MM.1S (cell line): ENCODE measurements around the gene KIRREL3.

Source experiments
- DNase-seq: peaks from one replicate; pipeline ENCODE4 v3.0.0-alpha.2; 2015
- H2AFZ ChIP-seq: fragments of 300-600 bp; sonication (generic); 2 replicates; pipeline ENCODE4 v1.6.0; 2016; ENCODE audit warnings: antibody characterized with exemption, low read length
- H3F3A ChIP-seq: fragments of 300-600 bp; sonication (generic); 2 replicates; pipeline ENCODE4 v1.6.1; 2016; ENCODE audit warnings: mild to moderate bottlenecking, antibody characterized with exemption, low read length, moderate library complexity, mixed read lengths; ENCODE audit not compliant: insufficient read depth
- H3K27ac ChIP-seq: fragments of 300-600 bp; sonication (generic); 2 replicates; pipeline ENCODE4 v1.5.1; 2016; ENCODE audit warnings: mild to moderate bottlenecking, low read length
- H3K27me3 ChIP-seq: fragments of 300-600 bp; sonication (generic); replicated peaks from 2 replicates; pipeline ENCODE4 v1.6.0; 2016; ENCODE audit warnings: low read length; ENCODE audit not compliant: insufficient read depth
- H3K36me3 ChIP-seq: fragments of 300-600 bp; sonication (generic); replicated peaks from 2 replicates; pipeline ENCODE4 v1.6.1; 2016; ENCODE audit warnings: mild to moderate bottlenecking, low read length, mixed read lengths; ENCODE audit not compliant: insufficient read depth
- H3K4me1 ChIP-seq: fragments of 300-600 bp; sonication (generic); 2 replicates; pipeline ENCODE4 v1.6.1; 2016; ENCODE audit warnings: low read length, mixed read lengths
- H3K4me2 ChIP-seq: fragments of 300-600 bp; sonication (generic); 2 replicates; pipeline ENCODE4 v1.6.0; 2016; ENCODE audit warnings: low read depth, low read length
- H3K4me3 ChIP-seq: fragments of 300-600 bp; sonication (generic); 2 replicates; pipeline ENCODE4 v1.5.1; 2016; ENCODE audit warnings: low read length, mixed read lengths
- H3K79me2 ChIP-seq: fragments of 300-600 bp; sonication (generic); 2 replicates; pipeline ENCODE4 v1.6.1; 2016; ENCODE audit warnings: mixed run types, low read length, mixed read lengths
- H3K9ac ChIP-seq: fragments of 300-600 bp; sonication (generic); 2 replicates; pipeline ENCODE4 v1.6.1; 2016; ENCODE audit warnings: low read length, mixed read lengths
- H3K9me2 ChIP-seq: fragments of 300-600 bp; sonication (generic); replicated peaks from 2 replicates; pipeline ENCODE4 v1.6.1; 2016; ENCODE audit warnings: mild to moderate bottlenecking, low read length, mixed read lengths; ENCODE audit not compliant: insufficient read depth
- H3K9me3 ChIP-seq: fragments of 300-600 bp; sonication (generic); replicated peaks from 2 replicates; pipeline ENCODE4 v1.6.1; 2016; ENCODE audit warnings: mild to moderate bottlenecking, low read length, mixed read lengths; ENCODE audit not compliant: insufficient read depth
- H4K20me1 ChIP-seq: fragments of 300-600 bp; sonication (generic); 2 replicates; pipeline ENCODE4 v1.6.1; 2016; ENCODE audit warnings: mild to moderate bottlenecking, low read length, moderate library complexity, mixed read lengths; ENCODE audit not compliant: insufficient read depth
- EZH2 ChIP-seq: fragments of 300-600 bp; sonication (generic); optimal IDR thresholded peaks from 2 replicates; pipeline ENCODE3; 2017; ENCODE audit warnings: low read depth, mild to moderate bottlenecking, antibody characterized with exemption, low read length, mixed read lengths
- EZH2phosphoT487 ChIP-seq: fragments of 300-600 bp; sonication (generic); IDR thresholded peaks from 2 replicates; pipeline ENCODE4 v1.6.1; 2018; ENCODE audit warnings: antibody characterized with exemption, low read length
- TF ChIP-seq, protein P1 (sequence below): fragments of 300-600 bp; sonication (generic); IDR thresholded peaks from 2 replicates; pipeline ENCODE4 v1.5.1; 2016; ENCODE audit warnings: antibody characterized with exemption, low read length, mixed read lengths

Gene KIRREL3

DNA sequence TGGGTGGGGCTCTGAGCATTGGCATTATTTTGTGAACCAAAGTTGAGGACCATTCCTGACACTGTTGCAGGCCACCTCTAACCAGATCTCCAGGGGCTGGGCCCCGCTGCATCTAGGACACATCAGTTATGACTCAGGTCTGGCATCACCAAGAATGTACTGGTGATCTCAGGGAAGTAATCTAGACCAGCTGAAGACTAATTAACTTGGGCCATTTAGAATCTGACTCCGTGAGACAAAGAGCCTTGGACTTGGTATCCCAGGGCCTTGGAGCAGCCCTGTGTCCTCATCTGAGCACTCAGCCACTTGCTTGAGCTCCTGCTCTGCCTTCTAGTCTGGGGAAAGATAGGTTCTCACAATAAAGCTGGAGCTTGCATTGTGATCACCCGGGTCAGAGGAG lies 200.6 kb downstream of the KIRREL3 start:
- Histone ChIP-seq H2AFZ (no peak overlapping the region), H3K9me2 (no peaks in the 10 kb centered on the region), H3K9ac (no peak overlapping the region), H3K79me2 (no peaks in the 10 kb centered on the region), H3K9me3 (no peaks in the 10 kb centered on the region), H3K4me1 (no peaks in the 10 kb centered on the region), H4K20me1 (no peaks in the 10 kb centered on the region), H3F3A (no peaks in the 10 kb centered on the region), H3K4me3 (no peak overlapping the region), H3K27me3 (no peaks in the 10 kb centered on the region), H3K27ac (no peak overlapping the region), H3K36me3 (no peaks in the 10 kb centered on the region), H3K4me2 (no peak overlapping the region)
- no peak for DNase-seq
- TF ChIP-seq, protein P1, sequence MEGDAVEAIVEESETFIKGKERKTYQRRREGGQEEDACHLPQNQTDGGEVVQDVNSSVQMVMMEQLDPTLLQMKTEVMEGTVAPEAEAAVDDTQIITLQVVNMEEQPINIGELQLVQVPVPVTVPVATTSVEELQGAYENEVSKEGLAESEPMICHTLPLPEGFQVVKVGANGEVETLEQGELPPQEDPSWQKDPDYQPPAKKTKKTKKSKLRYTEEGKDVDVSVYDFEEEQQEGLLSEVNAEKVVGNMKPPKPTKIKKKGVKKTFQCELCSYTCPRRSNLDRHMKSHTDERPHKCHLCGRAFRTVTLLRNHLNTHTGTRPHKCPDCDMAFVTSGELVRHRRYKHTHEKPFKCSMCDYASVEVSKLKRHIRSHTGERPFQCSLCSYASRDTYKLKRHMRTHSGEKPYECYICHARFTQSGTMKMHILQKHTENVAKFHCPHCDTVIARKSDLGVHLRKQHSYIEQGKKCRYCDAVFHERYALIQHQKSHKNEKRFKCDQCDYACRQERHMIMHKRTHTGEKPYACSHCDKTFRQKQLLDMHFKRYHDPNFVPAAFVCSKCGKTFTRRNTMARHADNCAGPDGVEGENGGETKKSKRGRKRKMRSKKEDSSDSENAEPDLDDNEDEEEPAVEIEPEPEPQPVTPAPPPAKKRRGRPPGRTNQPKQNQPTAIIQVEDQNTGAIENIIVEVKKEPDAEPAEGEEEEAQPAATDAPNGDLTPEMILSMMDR: no peak
- TF ChIP-seq EZH2phosphoT487 (no peak), EZH2 (no peak)

DNA sequence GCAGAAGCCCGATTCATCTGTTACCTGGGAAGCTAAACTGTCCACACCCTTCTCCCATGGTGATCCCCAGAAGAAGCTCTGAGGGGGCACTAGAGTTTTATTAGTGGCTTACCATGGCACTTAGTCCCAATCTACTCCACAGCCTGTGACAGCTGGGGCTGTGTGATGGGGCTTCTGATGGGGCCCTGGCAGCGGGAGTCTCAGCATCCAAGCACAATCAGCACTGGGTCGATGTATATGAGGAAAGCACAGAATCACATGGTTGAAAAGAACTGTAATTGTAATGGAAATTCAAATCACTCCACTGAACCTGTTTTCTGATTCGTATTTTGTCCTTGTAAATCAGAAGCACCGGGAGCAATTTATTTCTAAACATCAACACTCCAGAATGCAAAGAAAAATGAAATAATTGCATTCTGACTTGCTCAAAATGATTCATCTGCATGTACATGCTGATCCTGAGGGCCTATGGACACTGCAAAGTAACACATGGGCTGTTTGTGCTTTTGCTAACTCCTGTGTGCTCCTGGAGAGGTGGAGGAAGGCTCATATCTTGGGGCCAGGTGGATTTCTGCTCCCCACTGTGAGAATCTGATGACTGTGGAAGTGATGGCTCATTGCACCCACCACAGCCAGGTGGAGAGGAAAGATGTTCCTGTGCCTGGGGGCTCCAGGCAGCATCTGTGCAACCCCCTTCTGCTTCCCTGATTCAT lies 203.0 kb downstream of the KIRREL3 start:
- Histone ChIP-seq H4K20me1 (no peaks in the 10 kb centered on the region), H3K9ac (no peak overlapping the region), H3K27ac (no peak overlapping the region), H3K79me2 (no peaks in the 10 kb centered on the region), H3K27me3 (no peaks in the 10 kb centered on the region), H2AFZ (no peak overlapping the region), H3K9me3 (no peaks in the 10 kb centered on the region), H3K9me2 (no peaks in the 10 kb centered on the region), H3F3A (no peaks in the 10 kb centered on the region), H3K4me2 (no peak overlapping the region), H3K36me3 (no peaks in the 10 kb centered on the region), H3K4me3 (no peak overlapping the region), H3K4me1 (no peaks in the 10 kb centered on the region)
- DNase-seq: no peak
- no peak for TF ChIP-seq EZH2

DNA sequence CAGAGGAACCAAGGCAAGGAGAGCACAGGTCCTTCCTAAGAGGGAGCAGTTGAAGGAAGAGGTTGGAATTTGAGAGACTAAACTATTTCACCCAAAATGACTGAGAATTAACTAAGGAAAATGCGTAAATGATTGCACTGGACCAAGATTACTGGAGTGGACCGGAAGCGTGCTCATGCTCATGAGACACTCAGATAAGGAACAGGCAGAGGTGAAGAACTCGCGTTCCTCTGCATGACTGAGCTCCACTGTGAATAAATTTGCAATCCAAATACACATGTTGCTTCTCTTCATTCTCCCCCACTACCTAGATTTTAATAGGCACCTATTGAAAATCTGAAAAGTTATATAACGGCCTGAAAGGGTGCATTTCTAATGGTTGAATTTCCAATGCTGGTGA lies 207.0 kb downstream of the KIRREL3 start:
- H4K20me1 ChIP-seq: no peaks in the 10 kb centered on the region
- no peak overlapping the region for H3K9ac ChIP-seq
- TF ChIP-seq, protein P1: no peak
- TF ChIP-seq EZH2 (no peak), EZH2phosphoT487 (no peak)
- no peaks in the 10 kb centered on the region for H3K9me2 ChIP-seq
- no peaks in the 10 kb centered on the region for H3F3A ChIP-seq
- DNase-seq: no peak
- no peak overlapping the region for H3K4me2 ChIP-seq
- no peak overlapping the region for H2AFZ ChIP-seq
- H3K9me3 ChIP-seq: no peaks in the 10 kb centered on the region
- H3K27ac ChIP-seq: no peak overlapping the region
- no peaks in the 10 kb centered on the region for H3K27me3 ChIP-seq
- no peaks in the 10 kb centered on the region for H3K4me1 ChIP-seq
- H3K4me3 ChIP-seq: no peak overlapping the region
- no peaks in the 10 kb centered on the region for H3K79me2 ChIP-seq
- H3K36me3 ChIP-seq: no peaks in the 10 kb centered on the region

DNA sequence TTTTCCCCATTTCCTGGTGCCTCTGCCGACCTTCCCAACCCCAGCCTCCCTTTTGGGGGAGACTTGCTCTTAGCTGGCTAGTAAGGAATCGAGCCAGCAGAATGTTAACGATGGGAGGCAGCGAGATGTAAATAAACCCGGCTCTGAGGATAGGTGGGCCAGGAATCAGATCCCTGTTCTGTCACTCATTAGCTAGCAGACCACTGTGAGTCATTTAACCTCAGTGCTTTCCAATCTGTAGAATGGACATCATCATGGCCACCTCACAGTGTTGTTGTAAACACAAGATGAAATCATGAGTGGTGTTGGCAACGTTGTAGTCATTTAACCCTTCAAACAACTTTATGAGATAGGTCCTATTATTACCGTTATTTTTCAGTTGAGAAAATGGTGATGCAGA lies 208.6 kb downstream of the KIRREL3 start:
- Histone ChIP-seq H3K4me3 (no peak overlapping the region), H3K4me2 (no peak overlapping the region), H3K27ac (no peak overlapping the region), H3K79me2 (no peaks in the 10 kb centered on the region), H3K9ac (no peak overlapping the region), H3F3A (no peaks in the 10 kb centered on the region), H2AFZ (no peak overlapping the region), H3K27me3 (no peaks in the 10 kb centered on the region), H4K20me1 (no peaks in the 10 kb centered on the region), H3K9me2 (no peaks in the 10 kb centered on the region), H3K9me3 (no peaks in the 10 kb centered on the region), H3K4me1 (no peaks in the 10 kb centered on the region), H3K36me3 (no peaks in the 10 kb centered on the region)
- no peak for DNase-seq
- no peak for TF ChIP-seq EZH2
- no peak for TF ChIP-seq EZH2phosphoT487
- TF ChIP-seq, protein P1: no peak
